Renal cortical epithelial cell (primary cell): Measurements from ENCODE around the gene DLST. TPM values are rescaled to one million over a fixed set of nuclear protein-coding genes. Genes with fewer than 3 reads are reported as not detected.
A peak's percentile ranks its signal among the peaks of the same experiment; 100 is the strongest.

Experiments used
- DNase-seq: peaks from one replicate; pipeline ENCODE4 v3.0.0-alpha.2; 2011; ENCODE audit warnings: low read depth
- total RNA-seq: library from RNA; depleted of rRNA; stranded (reverse); fragments of >200 nt; gene quantifications from 2 replicates; pipeline ENCODE4 v1.2.3, GENCODE V29; 2014

The DLST gene
- 76.4 and 126 TPM in 2 replicates for total RNA-seq

DNA sequence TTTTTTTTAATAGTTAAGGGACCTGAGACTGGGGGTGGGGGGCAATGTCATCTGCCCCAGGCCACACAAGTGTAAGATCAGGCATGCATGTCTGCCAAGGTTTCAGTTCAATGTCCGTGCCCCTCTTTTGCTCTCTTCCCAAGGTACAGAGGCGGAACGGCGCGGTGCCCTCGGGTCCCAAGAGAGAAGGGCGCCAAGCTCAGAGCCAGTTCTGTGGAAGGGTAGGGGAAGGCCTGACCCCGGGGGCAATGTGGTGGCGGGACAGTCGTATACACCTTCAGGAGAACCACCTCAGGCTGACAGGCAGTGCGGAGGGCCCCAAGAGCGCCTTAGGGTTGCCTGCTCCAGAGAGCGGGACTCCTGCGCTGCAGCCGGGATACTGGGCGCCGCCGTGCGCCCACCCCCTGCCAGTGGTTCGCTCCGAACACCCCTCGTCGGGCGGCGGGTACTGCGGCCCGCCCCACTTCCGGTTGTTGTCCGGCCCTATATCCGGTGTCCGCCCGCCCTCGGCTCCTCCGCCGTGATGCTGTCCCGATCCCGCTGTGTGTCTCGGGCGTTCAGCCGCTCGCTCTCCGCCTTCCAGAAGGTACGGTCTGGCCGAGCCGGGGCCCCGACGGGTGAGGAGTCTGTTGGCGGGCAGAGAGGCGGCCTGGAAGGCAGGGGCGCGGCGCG, at the start of gene DLST:
Gene DLST, plus strand, starts transcription at position 486 of the 672 bp plus-strand sequence. Its CDS starts 38 bp downstream, at position 524.
- peak; percentile 49 for DNase-seq

DNA sequence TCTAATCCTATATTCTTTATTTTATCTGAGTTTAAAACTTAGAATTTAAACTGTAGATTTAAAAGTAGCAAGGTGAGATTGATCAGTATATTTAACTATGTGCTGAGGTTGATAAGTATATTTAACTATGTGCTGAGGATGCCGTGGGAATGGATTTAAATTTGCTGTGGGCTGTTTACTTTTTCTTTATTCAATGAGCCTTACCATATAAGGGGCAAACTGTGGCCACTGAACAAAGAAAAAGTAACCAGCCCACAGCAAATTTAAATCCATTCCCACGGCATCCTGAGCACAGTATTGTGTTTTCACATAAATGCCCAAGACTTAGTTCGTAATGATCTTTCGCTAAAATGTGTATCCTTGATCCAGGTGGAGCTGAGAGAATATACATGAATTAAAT, 48.9 kb upstream of the DLST start:
- DNase-seq: no peak

DNA sequence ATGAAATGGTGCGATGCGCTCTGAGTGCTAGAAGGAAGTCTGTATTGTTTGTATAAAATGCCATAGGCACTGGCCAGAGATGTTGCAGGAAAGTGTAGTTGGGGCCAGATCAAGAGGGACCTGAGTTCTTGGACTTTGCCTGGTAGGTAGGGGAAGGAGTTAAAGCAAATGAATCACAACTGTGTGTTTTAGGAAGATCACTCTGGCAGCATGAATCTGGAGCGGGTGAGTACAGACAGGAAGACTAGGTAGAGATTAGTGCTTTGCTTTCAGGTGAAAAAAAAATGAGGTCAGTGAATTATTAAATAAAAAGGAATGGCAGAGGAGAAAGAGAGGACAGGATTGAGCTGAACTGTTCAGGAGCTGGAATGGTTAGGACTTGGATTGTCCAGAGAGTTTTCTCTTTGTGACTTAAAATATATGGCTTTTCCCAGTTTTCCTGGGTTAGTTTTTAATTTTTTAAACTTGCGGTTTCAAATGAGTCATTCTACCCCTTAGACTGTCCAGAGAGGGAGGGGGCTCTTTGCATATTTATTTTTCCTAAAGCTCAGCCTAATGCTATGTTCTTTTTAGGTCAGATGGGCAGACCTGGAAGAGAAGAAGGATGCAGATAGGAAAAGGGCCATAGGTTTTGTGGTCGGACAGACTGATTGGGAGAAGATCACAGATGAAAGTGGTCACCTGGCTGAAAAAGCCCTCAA, 46.9 kb upstream of the DLST start:
- peak; percentile 72 for DNase-seq

DNA sequence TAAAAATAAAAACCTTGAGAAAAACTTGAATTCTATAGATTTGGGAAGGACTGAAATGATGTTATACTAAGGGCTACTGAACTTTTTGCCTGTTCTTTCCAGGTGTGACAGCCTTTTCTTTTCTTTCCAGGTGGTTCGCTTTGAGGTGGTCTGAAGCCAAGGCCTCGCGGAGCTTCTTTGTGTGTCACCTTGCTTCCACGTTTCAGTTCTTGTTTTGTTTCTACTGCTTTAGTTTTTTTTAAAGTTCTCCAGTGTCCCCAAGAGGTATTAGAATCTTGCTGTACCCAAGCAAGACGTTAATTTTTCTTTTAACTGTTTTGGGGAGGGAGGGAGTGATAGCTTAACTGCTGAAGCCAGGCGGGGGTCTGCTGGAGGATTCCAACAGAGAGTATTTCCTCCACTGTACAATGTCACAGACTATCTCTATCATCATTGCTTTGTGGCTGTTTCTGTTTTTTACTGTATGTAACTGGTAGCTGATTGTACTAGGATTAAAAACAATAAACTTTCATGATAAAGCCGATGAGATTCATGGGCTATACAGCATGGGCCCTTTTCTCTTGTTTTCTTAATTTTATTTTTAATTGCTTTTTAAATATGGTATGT, 46.0 kb upstream of the DLST start:
- DNase-seq: no peak

DNA sequence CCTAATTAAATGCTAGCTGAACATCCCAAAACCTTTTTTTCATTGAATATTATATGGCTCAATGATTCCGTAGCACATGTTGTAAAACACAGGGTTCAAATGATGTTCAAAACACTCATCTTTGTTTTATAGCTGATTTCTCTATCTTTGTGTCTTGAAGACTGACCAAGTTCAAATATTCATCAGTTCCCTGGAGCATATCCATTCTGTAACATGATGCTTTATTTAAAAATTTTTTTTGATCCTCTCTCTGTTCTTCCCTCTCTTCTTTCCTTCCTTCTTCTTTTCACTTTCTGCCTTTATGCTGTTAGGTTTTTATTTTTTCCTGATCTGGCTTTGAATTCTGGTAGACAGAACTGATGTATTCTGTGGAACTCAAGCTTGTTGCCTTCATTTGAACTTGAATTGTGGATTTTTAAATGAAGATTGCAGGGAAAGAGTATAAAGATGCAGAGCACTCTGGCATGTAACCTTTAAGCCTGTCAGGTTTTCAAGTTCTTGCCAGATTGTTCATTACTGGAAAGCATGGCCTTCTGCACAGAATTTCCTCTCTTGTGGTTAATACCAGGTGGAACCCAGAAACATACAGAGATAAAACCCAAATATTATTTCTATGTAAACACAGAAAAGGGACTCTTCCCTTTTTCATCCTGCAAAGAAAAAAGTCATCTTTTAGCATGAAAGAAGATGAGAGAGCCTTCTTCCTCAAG, 45.3 kb upstream of the DLST start:
- no peak for DNase-seq

DNA sequence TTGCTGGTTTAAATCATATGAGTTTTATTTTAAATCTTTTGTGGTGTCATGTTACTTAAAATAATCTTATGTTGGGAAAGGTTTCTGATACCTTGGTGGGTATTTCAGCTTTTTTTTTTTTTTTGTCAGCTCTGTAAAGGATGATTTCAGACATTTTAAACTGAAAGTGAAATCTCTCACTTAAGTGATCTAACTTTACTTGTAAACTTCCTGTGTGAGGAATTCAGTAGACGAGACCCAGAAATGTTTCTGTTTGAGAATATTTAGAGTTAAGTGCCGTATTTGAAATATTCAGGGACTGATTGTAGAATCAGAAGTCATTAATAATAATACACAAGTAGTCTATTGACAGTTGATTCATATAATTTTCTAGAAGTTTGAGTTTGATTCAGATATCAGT, 43.5 kb upstream of the DLST start:
- no peak for DNase-seq

DNA sequence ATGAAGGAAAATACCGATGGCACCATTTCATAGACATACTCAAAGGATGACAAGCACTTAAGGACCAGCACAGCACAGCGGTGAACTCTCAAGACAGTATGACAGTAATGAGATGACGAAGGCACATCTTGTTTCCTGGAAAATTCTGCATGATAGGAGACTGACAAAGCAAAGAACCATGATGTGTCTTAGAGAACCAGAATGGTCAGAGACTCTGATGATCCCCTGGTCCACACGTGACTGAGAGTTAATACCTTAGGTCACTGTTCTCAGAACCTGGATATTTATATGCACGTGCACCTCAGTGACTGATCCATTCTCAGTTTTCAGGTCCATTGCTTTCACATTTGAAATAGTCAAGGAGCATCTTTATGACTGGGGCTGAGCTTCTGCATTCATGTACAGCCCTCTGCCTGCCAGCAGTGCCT, 41.1 kb upstream of the DLST start:
- no peak for DNase-seq

DNA sequence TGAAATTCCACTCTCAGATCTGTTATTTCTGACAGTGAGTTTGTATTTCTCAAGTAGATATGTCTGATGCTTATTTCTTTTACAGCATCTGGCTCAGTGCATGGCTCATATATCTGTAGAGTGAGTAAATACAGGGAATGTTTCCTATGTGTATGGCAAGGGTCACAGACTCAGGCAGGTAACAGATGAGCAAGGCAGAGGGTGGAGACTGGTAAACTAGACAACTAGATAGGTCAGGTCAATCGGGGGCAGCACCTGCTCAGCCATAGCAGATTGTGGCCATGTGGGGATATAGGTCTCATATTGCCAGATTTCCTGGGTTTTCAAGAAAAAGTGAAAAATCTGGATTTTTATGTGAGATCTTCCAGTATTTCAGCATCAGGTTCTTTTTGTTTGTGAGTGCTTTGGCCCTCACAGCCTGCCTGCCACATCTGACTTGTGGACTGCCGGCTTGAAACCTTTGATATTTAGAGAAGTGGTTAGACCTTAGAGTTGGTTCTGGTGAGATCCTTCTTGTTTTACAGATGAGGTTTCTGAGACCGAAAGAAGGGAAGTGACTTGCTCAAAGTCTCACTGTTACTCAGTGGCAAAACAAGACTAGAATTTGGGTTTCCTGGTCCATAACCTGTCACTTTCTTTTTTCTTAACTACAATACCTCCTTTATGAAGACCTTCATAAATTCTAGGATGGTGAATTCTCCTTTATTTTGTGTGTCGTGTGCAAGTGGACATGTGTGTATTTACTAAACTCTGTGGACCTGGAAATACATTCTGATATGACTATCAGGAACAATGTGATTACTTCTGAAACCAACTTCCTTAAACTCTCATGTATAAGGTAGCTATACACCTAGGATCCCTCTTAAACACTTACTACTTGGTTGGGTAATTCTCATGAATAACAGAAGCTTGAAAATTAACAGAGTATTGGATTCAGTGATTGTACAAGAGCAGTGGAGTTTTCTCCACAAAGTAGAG, 40.2 kb upstream of the DLST start:
- no peak for DNase-seq

DNA sequence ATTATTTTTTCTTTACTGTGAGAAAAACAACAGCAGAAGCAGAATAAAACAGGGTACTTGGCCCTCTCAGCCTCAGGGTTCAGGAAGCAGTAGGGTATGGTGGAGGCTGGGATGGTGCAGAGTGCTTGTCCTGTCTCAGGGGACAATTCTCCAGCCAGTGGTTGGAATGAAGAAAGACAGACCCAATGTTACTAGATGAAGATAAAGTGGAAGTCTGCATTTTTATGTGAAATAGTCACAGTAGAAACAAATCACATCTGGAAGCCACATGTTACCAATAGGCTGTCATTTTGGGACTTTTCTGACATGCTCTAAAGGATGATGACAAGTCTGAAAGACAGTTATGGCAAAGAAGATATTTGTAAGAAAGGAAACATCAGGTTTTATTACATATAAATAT, 38.1 kb upstream of the DLST start:
- DNase-seq: no peak

DNA sequence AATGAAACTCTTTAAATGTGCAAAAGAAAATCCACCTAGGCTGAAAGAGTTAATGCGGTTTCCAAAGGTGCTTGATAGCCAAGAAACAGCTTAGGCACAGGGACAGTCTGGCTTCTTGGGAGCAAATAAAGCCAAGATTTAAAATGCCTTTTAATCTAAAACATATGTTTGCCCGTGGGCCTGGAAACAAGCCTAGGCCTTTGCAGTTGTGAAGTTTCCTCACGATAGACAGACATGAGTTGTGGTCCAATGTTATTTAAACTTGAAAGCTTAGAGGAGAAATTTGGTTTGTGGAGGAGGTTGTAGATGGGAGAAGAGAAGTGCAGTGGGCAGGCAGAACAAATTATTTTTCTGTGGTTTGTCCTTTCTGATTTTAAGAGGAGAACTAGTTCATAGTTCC, 35.5 kb upstream of the DLST start:
- DNase-seq: no peak

DNA sequence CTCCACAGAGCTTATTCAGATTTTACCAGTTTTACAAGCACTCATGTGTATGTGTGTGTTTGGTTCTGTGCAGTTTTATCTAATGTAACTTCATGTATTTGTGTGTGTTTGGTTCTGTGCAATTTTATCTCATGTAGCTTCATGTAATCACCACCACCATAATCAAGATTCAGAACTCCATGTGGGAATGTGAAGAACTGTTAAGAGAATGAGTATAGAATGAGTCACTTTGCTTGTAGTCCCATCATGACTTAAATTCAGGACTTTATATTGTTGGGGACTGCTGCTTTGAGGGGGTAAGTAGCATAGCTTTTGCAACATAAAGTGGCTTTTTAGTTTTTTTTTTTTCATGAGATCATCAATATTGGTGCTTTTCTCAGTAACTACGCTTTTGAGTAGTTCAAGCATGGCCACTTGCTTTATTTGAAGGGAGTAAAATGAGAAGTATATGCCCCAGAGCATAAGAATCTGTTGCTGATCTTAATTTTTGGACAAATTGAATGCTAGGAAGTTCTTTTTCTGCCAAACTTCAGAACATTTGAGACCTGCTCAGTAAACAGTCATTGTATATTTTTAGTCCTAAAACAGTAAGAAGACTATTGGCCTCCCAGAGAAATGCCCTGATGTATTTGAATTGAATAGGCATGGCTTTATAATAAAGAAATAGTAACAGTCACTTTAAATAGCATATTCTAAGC, 34.6 kb upstream of the DLST start:
- DNase-seq: peak; percentile 56

DNA sequence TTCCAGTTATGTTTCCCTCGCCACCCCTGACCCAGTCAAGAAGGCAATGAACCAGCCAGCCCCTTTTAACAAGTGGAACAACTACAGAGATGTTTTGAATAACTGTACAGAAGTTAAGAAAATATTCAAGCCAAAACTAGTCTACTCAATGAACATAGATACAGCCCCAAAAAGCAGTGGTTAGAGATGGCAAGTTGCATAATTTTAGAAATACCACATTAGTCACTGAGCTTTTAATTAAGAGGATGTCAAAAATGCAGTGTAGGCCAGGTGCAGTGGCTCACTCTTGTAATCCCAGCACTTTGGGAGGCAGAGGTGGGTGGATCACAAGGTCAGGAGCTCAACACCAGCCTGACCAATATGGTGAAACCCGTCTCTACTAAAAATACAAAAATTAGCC, 32.9 kb upstream of the DLST start:
- DNase-seq: no peak

DNA sequence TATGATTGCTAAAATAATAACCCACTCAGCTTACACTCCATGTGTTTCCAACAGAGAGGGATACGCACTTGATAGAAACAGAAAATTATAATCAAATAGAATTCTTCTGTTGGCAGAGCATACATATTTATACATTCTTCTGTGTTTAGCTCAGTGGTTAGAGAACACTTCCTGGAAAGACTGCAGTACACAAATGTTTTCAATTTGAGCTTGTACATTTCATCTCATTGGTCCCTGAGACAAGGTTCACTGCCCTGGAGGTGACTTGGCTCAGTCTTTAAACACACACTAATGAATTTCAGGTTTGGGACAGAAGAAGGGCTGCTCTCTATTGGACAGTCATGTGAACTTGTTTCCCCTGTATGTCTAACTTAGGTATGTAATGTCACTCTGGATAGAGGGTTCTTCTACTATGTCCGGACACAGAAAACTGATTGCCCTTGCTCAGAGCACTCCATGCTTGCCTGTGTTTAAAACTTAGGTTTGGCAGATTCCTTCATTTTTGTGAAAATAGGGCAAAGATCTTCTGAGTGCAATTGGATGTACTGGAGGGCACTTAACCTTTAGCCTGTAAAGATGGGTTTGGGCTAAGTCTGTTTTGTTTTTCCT, 28.7 kb upstream of the DLST start:
- DNase-seq: peak; percentile 81

DNA sequence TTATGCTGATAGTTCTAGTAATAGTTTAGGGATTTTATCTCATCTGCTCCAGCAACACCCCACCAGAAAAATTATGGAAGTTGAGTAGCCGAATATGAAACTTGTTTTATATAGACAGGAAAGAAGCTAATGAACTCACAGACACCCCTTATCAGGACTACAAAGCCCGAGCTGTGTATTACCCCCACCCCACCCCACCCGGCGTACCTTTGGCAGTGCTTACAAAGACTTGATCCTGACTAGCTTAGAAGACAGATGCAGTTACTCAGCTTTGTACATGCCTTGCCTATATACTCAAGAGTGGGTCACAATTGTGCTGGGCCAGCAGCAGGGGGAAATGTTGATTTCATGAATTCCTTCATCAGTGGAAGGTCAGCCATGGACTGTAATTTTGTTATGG, 28.1 kb upstream of the DLST start:
- DNase-seq: no peak

DNA sequence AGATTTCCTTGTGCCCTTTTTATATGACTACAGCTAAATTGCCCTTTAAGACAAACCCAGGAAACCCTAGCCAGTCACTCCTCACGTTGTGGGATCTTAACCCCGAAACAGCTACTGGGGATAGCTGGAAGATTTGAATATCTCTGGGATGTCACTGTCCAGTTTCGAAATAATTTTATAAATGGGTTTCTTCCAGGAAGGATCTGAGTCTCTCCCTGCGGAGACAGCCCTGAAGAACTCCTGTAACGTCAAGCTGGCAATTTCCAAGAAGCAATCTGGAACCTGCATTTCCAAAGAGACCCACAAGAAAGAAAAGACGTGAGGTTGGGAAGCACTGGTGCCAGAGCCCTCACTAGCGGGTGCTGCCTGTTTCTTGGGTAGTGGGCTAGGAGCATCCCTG, 26.7 kb upstream of the DLST start:
- DNase-seq: no peak

DNA sequence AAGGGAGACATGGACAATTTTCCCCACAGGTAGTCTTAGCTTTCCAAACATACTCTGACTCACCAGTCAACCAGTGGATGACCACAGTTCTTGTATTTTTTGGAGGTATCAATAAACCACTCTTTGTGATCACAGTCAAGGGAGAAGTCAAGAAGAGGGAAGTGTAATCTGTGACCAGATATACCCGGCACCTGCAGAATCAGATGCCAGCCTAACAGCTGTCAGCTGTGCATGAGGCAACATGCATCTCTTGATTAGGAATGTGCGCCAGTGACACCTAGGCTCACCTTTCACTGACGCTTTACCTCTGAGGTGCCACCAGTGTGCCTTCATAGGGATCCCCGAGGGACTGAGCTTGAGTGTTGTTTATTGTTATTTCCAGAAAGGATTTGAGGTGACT, 25.8 kb upstream of the DLST start:
- no peak for DNase-seq

DNA sequence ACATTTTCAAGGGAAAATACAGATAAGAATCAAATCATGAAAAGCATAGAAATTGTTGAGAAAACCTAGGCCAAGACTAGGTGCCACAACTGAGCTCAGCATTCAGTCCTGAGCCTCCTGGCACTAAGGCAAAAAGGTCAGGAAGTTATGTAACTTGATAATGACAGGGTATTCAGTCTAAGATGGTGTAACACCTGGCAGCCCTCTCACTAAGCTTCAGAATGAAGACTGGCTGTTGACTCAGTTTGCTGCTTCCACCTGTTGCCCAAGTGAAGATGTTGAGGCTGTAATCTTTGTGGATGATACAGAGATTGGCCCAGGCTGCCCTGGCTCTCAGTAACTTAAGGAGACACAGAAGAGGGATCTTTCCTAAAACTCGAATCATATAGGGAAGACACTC, 25.4 kb upstream of the DLST start:
- DNase-seq: no peak

DNA sequence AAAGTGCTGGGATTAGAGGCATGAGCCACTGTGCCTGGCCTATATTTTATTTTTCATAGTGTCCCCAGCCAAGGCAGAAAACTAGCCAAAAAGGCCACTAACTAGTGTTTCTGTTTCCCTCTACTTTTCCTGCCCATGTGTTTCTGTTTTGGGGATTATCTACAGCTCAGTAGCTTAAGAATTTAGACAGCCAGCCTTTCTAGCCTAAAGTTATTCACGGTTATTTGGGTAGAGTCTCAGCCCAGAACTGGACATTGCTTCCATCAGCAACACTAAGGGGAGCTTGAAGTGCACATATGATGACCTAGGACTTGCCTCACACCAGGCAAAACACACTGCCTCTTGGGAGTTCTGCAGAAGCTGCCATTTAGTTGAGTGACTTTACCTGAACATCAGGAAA, 23.7 kb upstream of the DLST start:
- no peak for DNase-seq

DNA sequence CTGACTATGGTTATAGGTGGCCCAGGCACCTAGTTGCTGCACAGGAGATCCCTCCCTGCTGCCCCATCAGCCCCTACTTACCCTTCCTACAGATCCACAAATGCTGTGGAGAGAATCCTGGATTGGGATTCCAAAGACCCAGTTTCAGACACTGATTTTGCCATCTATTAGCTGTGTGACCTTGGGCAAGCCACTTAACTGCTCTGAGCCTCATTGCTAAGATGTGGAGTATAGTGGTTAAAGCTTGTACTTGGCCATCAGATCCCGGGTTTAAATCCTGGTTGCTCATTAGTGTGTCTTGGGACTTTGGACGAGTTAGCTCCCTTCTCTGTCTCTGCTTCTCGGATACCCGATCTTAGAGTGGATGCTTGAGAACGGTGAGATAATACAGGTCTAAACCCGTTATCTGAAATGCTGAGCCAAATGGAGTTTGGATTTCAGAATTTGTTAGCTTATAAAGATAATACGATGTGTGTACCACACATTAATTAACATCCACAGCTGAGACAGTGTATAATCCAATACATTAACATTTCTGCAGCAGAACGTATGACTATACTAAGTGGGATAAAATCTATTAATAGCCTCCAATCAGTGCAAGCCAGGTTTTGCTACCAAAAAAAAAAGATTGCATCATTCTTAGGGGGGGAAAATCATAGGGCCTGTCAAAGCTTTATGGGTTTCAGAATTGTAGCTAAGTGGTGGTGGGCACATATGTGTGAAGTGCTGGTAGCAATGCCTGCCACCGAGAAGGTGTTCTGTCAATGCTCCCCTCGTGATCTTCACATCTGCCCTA, 21.8 kb upstream of the DLST start:
- no peak for DNase-seq
